IMR-90 (cell line): ENCODE results near the gene LDLRAD3.

Experiments used
- BHLHE40 ChIP-seq: fragments of 150-350 bp; IDR thresholded peaks from 2 replicates; pipeline ENCODE4 v1.6.1; 2016; ENCODE audit warnings: mild to moderate bottlenecking, low read depth, low read length
- CEBPB ChIP-seq: IDR thresholded peaks from 2 replicates; pipeline ENCODE4 v1.6.1; 2012; ENCODE audit warnings: low read depth, low read length, improper control_type of control experiment
- POLR2A ChIP-seq: IDR thresholded peaks from 2 replicates; pipeline ENCODE4 v1.6.1; 2012; ENCODE audit warnings: mild to moderate bottlenecking, low read depth, low read length
- TF ChIP-seq, protein P1 (sequence below): conservative IDR thresholded peaks from 2 replicates; pipeline ENCODE4 v1.5.1; 2012; ENCODE audit warnings: mild to moderate bottlenecking, low read depth, low read length, improper control_type of control experiment

DNA sequence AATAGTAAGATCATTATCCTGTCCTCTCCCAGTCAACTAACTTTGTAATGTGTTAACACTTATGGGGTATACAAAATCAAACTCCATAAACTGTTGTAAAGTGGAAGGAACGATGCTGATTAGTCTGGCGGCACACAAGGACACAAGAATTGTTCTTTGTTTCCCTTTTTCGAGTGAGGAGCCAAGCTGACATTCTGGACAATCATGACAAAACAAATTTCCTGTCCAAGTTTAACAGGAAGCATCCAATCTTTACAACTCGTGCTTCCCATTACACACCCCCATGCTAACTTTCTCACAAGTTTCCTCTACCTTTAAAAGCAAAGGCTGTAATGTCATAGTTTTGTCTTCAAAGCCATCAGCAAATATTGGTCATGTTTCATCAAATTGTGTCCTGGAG is 20.4 kb upstream of the LDLRAD3 start:
- no peak for TF ChIP-seq BHLHE40
- TF ChIP-seq, protein P1, sequence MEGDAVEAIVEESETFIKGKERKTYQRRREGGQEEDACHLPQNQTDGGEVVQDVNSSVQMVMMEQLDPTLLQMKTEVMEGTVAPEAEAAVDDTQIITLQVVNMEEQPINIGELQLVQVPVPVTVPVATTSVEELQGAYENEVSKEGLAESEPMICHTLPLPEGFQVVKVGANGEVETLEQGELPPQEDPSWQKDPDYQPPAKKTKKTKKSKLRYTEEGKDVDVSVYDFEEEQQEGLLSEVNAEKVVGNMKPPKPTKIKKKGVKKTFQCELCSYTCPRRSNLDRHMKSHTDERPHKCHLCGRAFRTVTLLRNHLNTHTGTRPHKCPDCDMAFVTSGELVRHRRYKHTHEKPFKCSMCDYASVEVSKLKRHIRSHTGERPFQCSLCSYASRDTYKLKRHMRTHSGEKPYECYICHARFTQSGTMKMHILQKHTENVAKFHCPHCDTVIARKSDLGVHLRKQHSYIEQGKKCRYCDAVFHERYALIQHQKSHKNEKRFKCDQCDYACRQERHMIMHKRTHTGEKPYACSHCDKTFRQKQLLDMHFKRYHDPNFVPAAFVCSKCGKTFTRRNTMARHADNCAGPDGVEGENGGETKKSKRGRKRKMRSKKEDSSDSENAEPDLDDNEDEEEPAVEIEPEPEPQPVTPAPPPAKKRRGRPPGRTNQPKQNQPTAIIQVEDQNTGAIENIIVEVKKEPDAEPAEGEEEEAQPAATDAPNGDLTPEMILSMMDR, result no peak
- TF ChIP-seq POLR2A, result no peak
- TF ChIP-seq CEBPB, result no peak
